MM.1S (cell line): Measurements from ENCODE around the gene LGALS3.
"Not testable (repeated sequence)": the region's sequence is repeated elsewhere in the genome, so short reads cannot be mapped to it uniquely, and the experiment has no call there.

Source experiments
- DNase-seq: peaks from one replicate; pipeline ENCODE4 v3.0.0-alpha.2; 2015
- H2AFZ ChIP-seq: fragments of 300-600 bp; sonication (generic); 2 replicates; pipeline ENCODE4 v1.6.0; 2016; ENCODE audit warnings: antibody characterized with exemption, low read length
- H3F3A ChIP-seq: fragments of 300-600 bp; sonication (generic); 2 replicates; pipeline ENCODE4 v1.6.1; 2016; ENCODE audit warnings: mild to moderate bottlenecking, antibody characterized with exemption, low read length, moderate library complexity, mixed read lengths; ENCODE audit not compliant: insufficient read depth
- H3K27ac ChIP-seq: fragments of 300-600 bp; sonication (generic); 2 replicates; pipeline ENCODE4 v1.5.1; 2016; ENCODE audit warnings: mild to moderate bottlenecking, low read length
- H3K27me3 ChIP-seq: fragments of 300-600 bp; sonication (generic); replicated peaks from 2 replicates; pipeline ENCODE4 v1.6.0; 2016; ENCODE audit warnings: low read length; ENCODE audit not compliant: insufficient read depth
- H3K36me3 ChIP-seq: fragments of 300-600 bp; sonication (generic); replicated peaks from 2 replicates; pipeline ENCODE4 v1.6.1; 2016; ENCODE audit warnings: mild to moderate bottlenecking, low read length, mixed read lengths; ENCODE audit not compliant: insufficient read depth
- H3K4me1 ChIP-seq: fragments of 300-600 bp; sonication (generic); 2 replicates; pipeline ENCODE4 v1.6.1; 2016; ENCODE audit warnings: low read length, mixed read lengths
- H3K4me2 ChIP-seq: fragments of 300-600 bp; sonication (generic); 2 replicates; pipeline ENCODE4 v1.6.0; 2016; ENCODE audit warnings: low read depth, low read length
- H3K4me3 ChIP-seq: fragments of 300-600 bp; sonication (generic); 2 replicates; pipeline ENCODE4 v1.5.1; 2016; ENCODE audit warnings: low read length, mixed read lengths
- H3K79me2 ChIP-seq: fragments of 300-600 bp; sonication (generic); 2 replicates; pipeline ENCODE4 v1.6.1; 2016; ENCODE audit warnings: mixed run types, low read length, mixed read lengths
- H3K9ac ChIP-seq: fragments of 300-600 bp; sonication (generic); 2 replicates; pipeline ENCODE4 v1.6.1; 2016; ENCODE audit warnings: low read length, mixed read lengths
- H3K9me2 ChIP-seq: fragments of 300-600 bp; sonication (generic); replicated peaks from 2 replicates; pipeline ENCODE4 v1.6.1; 2016; ENCODE audit warnings: mild to moderate bottlenecking, low read length, mixed read lengths; ENCODE audit not compliant: insufficient read depth
- H3K9me3 ChIP-seq: fragments of 300-600 bp; sonication (generic); replicated peaks from 2 replicates; pipeline ENCODE4 v1.6.1; 2016; ENCODE audit warnings: mild to moderate bottlenecking, low read length, mixed read lengths; ENCODE audit not compliant: insufficient read depth
- H4K20me1 ChIP-seq: fragments of 300-600 bp; sonication (generic); 2 replicates; pipeline ENCODE4 v1.6.1; 2016; ENCODE audit warnings: mild to moderate bottlenecking, low read length, moderate library complexity, mixed read lengths; ENCODE audit not compliant: insufficient read depth
- CTCF ChIP-seq: fragments of 300-600 bp; sonication (generic); IDR thresholded peaks from 2 replicates; pipeline ENCODE4 v1.5.1; 2016; ENCODE audit warnings: antibody characterized with exemption, low read length, mixed read lengths
- EZH2 ChIP-seq: fragments of 300-600 bp; sonication (generic); optimal IDR thresholded peaks from 2 replicates; pipeline ENCODE3; 2017; ENCODE audit warnings: low read depth, mild to moderate bottlenecking, antibody characterized with exemption, low read length, mixed read lengths
- EZH2phosphoT487 ChIP-seq: fragments of 300-600 bp; sonication (generic); IDR thresholded peaks from 2 replicates; pipeline ENCODE4 v1.6.1; 2018; ENCODE audit warnings: antibody characterized with exemption, low read length

Gene LGALS3

GRCh38 chr14:55129086-55129427, at the start of gene LGALS3:
TSS of gene LGALS3 (plus strand) at chr14:55129252. CDS start at chr14:55137374, 8,122 bp downstream.
- Histone ChIP-seq H3K4me2 (peak within 1 kb of the TSS; percentile 79), H3K27me3 (no peaks in the 10 kb centered on the region), H3K9me2 (no peaks in the 10 kb centered on the region), H2AFZ (peak within 1 kb of the TSS; percentile 51), H3K9ac (no peak within 1 kb of the TSS; the same call in 1 of the 2 replicates), H3K9me3 (no peaks in the 10 kb centered on the region), H3K4me1 (no peaks in the 10 kb centered on the region), H3K79me2 (no peaks in the 10 kb centered on the region), H3K27ac (no peak within 1 kb of the TSS), H3K4me3 (peak within 1 kb of the TSS; percentile 63), H3K36me3 (no peaks in the 10 kb centered on the region), H4K20me1 (no peaks in the 10 kb centered on the region), H3F3A (no peaks in the 10 kb centered on the region)
- peak; percentile 48 for DNase-seq
- no peak for TF ChIP-seq CTCF
- TF ChIP-seq EZH2phosphoT487: no peak
- TF ChIP-seq EZH2: no peak

- H3K9me3 ChIP-seq, H3K36me3 ChIP-seq, H3K27me3 ChIP-seq, DNase-seq, H3K4me2 ChIP-seq, H3F3A ChIP-seq, H4K20me1 ChIP-seq, H2AFZ ChIP-seq, H3K4me3 ChIP-seq, H3K4me1 ChIP-seq, H3K27ac ChIP-seq, H3K9ac ChIP-seq, H3K9me2 ChIP-seq, H3K79me2 ChIP-seq: not testable (repeated sequence)
These were observed 49.1 kb upstream of the LGALS3 start for GRCh38 chr14:55079961-55080360.

- Histone ChIP-seq H3K36me3 (no peaks in the 10 kb centered on the region), H3K4me2 (no peak overlapping the region), H3K9ac (no peak overlapping the region), H3K9me3 (no peaks in the 10 kb centered on the region), H3K27ac (no peak overlapping the region), H3K27me3 (no peaks in the 10 kb centered on the region), H3K9me2 (no peaks in the 10 kb centered on the region), H3K4me3 (no peak overlapping the region), H3K79me2 (no peaks in the 10 kb centered on the region), H4K20me1 (no peaks in the 10 kb centered on the region), H3K4me1 (no peaks in the 10 kb centered on the region), H2AFZ (no peak overlapping the region), H3F3A (no peaks in the 10 kb centered on the region)
- DNase-seq: no peak
- no peak for TF ChIP-seq EZH2
- no peak for TF ChIP-seq CTCF
- TF ChIP-seq EZH2phosphoT487: no peak
These were observed 44.5 kb upstream of the LGALS3 start for GRCh38 chr14:55084401-55085059.

- Histone ChIP-seq H4K20me1 (no peaks in the 10 kb centered on the region), H3K9me2 (no peaks in the 10 kb centered on the region), H3K4me3 (no peak overlapping the region), H3K9ac (no peak overlapping the region), H3K27ac (no peak overlapping the region), H3K4me2 (no peak overlapping the region), H3K9me3 (no peaks in the 10 kb centered on the region), H3K4me1 (no peaks in the 10 kb centered on the region), H2AFZ (no peak overlapping the region), H3F3A (no peaks in the 10 kb centered on the region), H3K36me3 (no peaks in the 10 kb centered on the region), H3K79me2 (no peaks in the 10 kb centered on the region), H3K27me3 (no peaks in the 10 kb centered on the region)
- TF ChIP-seq EZH2phosphoT487 (no peak), EZH2 (no peak), CTCF (no peak)
- DNase-seq: no peak
These were observed 43.9 kb upstream of the LGALS3 start for GRCh38 chr14:55085060-55085660.
